ENCODE results near the gene PRPSAP1.

DNA sequence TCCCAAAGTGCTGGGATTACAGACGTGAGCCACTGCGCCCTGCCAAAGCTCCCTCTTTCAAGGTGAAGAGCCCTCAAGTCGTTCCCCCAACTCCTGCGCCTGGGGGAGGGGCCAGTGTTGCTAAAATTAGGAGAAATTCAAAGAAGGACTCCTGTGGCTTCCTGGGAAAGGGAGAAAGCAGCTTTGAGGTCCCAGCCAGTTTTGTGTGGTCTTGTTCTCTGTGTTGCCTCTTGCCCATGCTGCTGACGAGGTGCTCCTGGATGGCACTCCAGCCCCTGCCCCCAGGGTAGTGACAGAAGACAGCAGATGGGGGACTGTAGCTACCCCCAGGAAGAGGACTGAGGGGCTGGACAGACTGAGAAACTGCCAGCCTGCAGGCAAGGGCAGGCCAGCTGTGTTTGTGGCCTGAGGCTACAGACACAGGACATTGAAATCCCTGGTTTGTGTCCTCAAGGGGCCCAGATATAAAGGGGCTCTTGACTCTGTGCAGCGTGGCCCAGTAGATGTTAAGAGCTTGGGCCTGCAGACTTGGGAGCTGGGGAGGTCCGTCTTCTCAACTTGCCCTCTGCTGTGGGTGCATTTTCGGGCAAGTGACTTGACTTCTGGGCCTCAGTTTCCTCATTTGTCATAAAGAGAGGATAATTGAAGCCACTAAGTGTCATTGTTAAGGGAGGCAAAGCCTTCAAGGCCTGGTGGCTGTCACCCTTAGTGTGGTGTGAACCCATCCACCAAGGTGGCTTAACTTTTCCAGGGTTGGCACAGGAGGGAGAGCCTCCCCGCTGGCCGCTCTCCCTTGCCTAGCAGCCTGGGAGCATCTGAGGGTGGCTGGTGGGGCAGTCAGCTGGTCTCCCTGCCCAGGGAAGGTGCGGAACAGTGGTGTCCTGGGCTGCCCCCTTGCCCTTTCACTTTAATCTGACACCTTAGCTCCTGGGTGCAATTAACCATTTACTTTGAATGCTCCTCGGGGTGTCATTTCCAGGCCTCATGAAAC is 84.4 kb downstream of the PRPSAP1 start:
- TF ChIP-seq, protein P1, sequence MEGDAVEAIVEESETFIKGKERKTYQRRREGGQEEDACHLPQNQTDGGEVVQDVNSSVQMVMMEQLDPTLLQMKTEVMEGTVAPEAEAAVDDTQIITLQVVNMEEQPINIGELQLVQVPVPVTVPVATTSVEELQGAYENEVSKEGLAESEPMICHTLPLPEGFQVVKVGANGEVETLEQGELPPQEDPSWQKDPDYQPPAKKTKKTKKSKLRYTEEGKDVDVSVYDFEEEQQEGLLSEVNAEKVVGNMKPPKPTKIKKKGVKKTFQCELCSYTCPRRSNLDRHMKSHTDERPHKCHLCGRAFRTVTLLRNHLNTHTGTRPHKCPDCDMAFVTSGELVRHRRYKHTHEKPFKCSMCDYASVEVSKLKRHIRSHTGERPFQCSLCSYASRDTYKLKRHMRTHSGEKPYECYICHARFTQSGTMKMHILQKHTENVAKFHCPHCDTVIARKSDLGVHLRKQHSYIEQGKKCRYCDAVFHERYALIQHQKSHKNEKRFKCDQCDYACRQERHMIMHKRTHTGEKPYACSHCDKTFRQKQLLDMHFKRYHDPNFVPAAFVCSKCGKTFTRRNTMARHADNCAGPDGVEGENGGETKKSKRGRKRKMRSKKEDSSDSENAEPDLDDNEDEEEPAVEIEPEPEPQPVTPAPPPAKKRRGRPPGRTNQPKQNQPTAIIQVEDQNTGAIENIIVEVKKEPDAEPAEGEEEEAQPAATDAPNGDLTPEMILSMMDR (conservative IDR thresholded peaks at IDR 0.05; ENCODE audit: low read depth, low read length): no peak
- no peak for TF ChIP-seq EZH2 (IDR thresholded peaks at IDR 0.05; ENCODE audit: borderline replicate concordance, low read depth, low read length, poor library complexity, severe bottlenecking)
